DOHH2 (cell line): ENCODE data around the gene CD27.
A peak's percentile ranks its signal among the peaks of the same experiment; 100 is the strongest.

Source experiments
- H3F3A ChIP-seq: fragments of 200-600 bp; sonication (generic), shearing (Covaris generic); 2 replicates; pipeline ENCODE4 v1.6.0; 2016; ENCODE audit warnings: antibody characterized with exemption, mild to moderate bottlenecking; ENCODE audit not compliant: control insufficient read depth, insufficient read depth
- H3K27ac ChIP-seq: fragments of 200-600 bp; sonication (generic); 2 replicates; pipeline ENCODE4 v1.5.1; 2014; ENCODE audit warnings: low read depth, mild to moderate bottlenecking, low read length, moderate library complexity
- H3K27me3 ChIP-seq: fragments of 200-600 bp; sonication (generic); 2 replicates; pipeline ENCODE4 v1.6.1; 2014; ENCODE audit warnings: mild to moderate bottlenecking, low read length, mixed read lengths; ENCODE audit not compliant: control insufficient read depth
- H3K36me3 ChIP-seq: fragments of 200-600 bp; sonication (generic); 2 replicates; pipeline ENCODE4 v1.6.1; 2014; ENCODE audit warnings: mild to moderate bottlenecking, low read length, moderate library complexity, mixed read lengths; ENCODE audit not compliant: control insufficient read depth
- H3K4me1 ChIP-seq: fragments of 200-600 bp; sonication (generic); 2 replicates; pipeline ENCODE4 v1.6.1; 2014; ENCODE audit warnings: mild to moderate bottlenecking, low read length, mixed read lengths; ENCODE audit not compliant: control insufficient read depth
- H3K4me2 ChIP-seq: fragments of 200-600 bp; sonication (generic); 2 replicates; pipeline ENCODE4 v1.6.0; 2014; ENCODE audit warnings: mild to moderate bottlenecking, low read length, moderate library complexity
- H3K4me3 ChIP-seq: fragments of 200-600 bp; sonication (generic); 2 replicates; pipeline ENCODE4 v1.5.1; 2014; ENCODE audit warnings: mild to moderate bottlenecking, low read length, mixed read lengths
- H3K79me2 ChIP-seq: fragments of 200-600 bp; sonication (generic); 2 replicates; pipeline ENCODE4 v1.6.1; 2014; ENCODE audit warnings: mild to moderate bottlenecking, low read length, mixed read lengths; ENCODE audit not compliant: control insufficient read depth
- H3K9me2 ChIP-seq: fragments of 200-600 bp; sonication (generic); replicated peaks from 2 replicates; pipeline ENCODE4 v1.6.1; 2014; ENCODE audit warnings: mild to moderate bottlenecking, low read length, mixed read lengths; ENCODE audit not compliant: control insufficient read depth
- H3K9me3 ChIP-seq: fragments of 200-600 bp; sonication (generic); 2 replicates; pipeline ENCODE4 v1.6.1; 2014; ENCODE audit warnings: antibody characterized with exemption, low read length, mixed read lengths; ENCODE audit not compliant: control insufficient read depth, insufficient read depth
- H4K20me1 ChIP-seq: fragments of 200-600 bp; sonication (generic); 2 replicates; pipeline ENCODE4 v1.6.0; 2014; ENCODE audit warnings: low read depth, mild to moderate bottlenecking, antibody characterized with exemption, low read length, moderate library complexity; ENCODE audit not compliant: control insufficient read depth, insufficient read depth
- EZH2phosphoT487 ChIP-seq: fragments of 200-600 bp; sonication (generic); IDR thresholded peaks from 2 replicates; pipeline ENCODE4 v1.6.1; 2017; ENCODE audit warnings: borderline replicate concordance, mild to moderate bottlenecking, antibody characterized with exemption, low read length, moderate library complexity, mixed read lengths
- TF ChIP-seq, protein P1 (sequence below): fragments of 200-600 bp; sonication (generic); IDR thresholded peaks from one replicate; pipeline ENCODE4 v1.5.1; 2014; ENCODE audit warnings: antibody characterized with exemption, mild to moderate bottlenecking, low read depth, low read length; ENCODE audit not compliant: poor library complexity, severe bottlenecking

The CD27 gene

DNA sequence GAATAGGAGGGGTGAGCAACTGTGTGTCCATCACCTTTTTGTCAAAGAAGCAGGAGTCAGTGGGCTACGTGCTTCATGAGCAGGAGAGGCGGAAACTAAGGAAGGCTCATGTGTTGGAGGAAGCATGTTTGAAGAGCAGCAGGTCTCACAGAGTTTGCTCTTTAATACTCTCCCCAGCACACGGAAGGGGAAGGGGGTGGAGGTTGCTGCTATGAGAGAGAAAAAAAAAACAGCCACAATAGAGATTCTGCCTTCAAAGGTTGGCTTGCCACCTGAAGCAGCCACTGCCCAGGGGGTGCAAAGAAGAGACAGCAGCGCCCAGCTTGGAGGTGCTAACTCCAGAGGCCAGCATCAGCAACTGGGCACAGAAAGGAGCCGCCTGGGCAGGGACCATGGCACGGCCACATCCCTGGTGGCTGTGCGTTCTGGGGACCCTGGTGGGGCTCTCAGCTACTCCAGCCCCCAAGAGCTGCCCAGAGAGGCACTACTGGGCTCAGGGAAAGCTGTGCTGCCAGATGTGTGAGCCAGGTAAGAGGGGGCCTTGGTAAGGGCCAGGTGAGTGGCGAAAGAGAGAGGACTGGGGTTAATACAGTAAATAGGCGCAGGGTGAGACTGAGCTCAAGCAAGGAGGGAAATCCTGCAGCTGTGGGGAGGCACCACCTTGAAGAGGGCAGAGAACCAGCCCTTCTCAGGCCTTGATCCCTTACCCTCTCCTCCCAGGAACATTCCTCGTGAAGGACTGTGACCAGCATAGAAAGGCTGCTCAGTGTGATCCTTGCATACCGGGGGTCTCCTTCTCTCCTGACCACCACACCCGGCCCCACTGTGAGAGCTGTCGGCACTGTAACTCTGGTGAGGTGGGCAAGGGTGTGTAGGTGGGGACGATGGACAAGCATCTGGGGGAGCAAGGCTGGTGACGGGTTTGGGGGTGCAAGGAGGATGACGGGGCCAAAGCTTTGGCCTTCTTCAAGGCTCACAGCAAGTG, at the start of gene CD27:
TSS of gene CD27 (plus strand) at position 252 of the 985 bp plus-strand sequence. CDS start at position 393, 141 bp downstream.
- Histone ChIP-seq H3K79me2 (peaks cover 39% of the 10 kb centered on the region), H3K9me3 (no peaks in the 10 kb centered on the region), H3K4me3 (peak within 1 kb of the TSS; percentile 90), H3F3A (peaks cover 41% of the 10 kb centered on the region), H3K9me2 (no peaks in the 10 kb centered on the region), H3K4me2 (peak within 1 kb of the TSS; percentile 92), H3K27me3 (no peaks in the 10 kb centered on the region), H3K36me3 (peaks cover 30% of the 10 kb centered on the region), H3K4me1 (peaks cover 67% of the 10 kb centered on the region), H4K20me1 (no peaks in the 10 kb centered on the region), H3K27ac (peak within 1 kb of the TSS; percentile 92)
- TF ChIP-seq, protein P1, sequence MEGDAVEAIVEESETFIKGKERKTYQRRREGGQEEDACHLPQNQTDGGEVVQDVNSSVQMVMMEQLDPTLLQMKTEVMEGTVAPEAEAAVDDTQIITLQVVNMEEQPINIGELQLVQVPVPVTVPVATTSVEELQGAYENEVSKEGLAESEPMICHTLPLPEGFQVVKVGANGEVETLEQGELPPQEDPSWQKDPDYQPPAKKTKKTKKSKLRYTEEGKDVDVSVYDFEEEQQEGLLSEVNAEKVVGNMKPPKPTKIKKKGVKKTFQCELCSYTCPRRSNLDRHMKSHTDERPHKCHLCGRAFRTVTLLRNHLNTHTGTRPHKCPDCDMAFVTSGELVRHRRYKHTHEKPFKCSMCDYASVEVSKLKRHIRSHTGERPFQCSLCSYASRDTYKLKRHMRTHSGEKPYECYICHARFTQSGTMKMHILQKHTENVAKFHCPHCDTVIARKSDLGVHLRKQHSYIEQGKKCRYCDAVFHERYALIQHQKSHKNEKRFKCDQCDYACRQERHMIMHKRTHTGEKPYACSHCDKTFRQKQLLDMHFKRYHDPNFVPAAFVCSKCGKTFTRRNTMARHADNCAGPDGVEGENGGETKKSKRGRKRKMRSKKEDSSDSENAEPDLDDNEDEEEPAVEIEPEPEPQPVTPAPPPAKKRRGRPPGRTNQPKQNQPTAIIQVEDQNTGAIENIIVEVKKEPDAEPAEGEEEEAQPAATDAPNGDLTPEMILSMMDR: no peak
- no peak for TF ChIP-seq EZH2phosphoT487

DNA sequence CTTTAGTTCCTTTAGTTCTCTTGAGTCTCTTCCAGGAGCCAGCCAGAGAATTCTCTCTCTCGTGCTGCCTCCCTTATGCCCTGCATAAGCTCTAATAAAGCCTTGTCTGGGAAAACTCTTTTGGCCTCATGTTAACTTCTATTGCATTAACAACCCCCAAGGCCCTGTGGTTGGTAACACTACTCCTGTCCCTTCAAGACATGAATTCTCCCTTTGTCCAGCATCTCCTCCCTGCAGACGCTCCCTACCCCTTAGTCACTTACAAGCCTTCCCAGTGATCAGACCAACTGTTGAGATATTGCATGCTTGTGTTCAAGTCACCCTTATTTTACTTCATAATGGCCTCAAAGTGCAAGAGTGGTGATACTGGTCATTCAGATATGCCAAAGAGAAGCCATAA, 48.7 kb upstream of the CD27 start:
- no peaks in the 10 kb centered on the region for H4K20me1 ChIP-seq
- 0 out of 2 replicates have a peak, but pooled peaks cover 5% of the 10 kb centered on the region for H3K27me3 ChIP-seq
- no peak overlapping the region for H3K4me2 ChIP-seq
- H3F3A ChIP-seq: no peaks in the 10 kb centered on the region
- no peak overlapping the region for H3K4me3 ChIP-seq
- no peak for TF ChIP-seq EZH2phosphoT487
- TF ChIP-seq, protein P1: no peak
- no peaks in the 10 kb centered on the region for H3K79me2 ChIP-seq
- no peaks in the 10 kb centered on the region for H3K36me3 ChIP-seq
- H3K4me1 ChIP-seq: no peaks in the 10 kb centered on the region
- no peak overlapping the region for H3K27ac ChIP-seq
- H3K9me2 ChIP-seq: no peaks in the 10 kb centered on the region
- no peaks in the 10 kb centered on the region for H3K9me3 ChIP-seq

DNA sequence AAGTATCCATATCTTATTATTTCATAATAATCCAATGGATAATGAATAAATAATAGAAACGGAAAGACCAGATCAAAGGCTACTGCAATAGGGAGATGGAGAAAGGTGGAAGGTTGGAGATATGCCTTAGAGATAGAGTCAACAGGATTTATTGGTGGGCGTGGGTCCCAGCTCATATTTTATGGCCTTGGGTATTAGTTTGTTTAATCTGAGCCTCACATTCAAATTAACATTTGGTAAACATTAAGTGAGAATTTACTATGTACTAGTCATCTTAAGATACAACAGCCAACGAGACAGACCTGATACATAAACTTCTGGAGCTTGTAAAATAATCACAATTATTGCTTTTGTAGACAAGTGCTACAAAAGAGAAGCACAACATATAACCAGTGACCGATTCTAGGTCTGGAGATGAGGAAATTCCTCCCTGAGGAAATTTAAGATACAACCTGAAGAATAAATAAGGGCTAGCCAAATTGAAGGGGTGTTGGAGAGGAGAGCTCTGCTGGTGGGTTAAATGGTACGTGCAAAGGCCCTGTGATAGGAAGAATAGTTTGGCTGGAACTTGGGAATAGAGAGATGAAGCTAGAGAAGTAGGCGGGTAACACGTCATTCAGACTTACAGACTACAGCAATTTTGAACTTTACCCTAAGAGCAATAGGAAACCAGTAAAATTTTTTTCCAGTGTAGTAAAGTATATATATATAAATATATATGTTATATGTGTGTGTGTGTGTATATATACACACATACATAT, 44.7 kb upstream of the CD27 start:
- no peaks in the 10 kb centered on the region for H3K9me2 ChIP-seq
- H3K4me3 ChIP-seq: no peak overlapping the region
- no peaks in the 10 kb centered on the region for H3F3A ChIP-seq
- no peaks in the 10 kb centered on the region for H4K20me1 ChIP-seq
- peaks cover 9% of the 10 kb centered on the region; the same call in 1 of the 2 replicates for H3K27me3 ChIP-seq
- no peaks in the 10 kb centered on the region for H3K4me1 ChIP-seq
- no peaks in the 10 kb centered on the region for H3K79me2 ChIP-seq
- no peak for TF ChIP-seq EZH2phosphoT487
- TF ChIP-seq, protein P1: no peak
- H3K9me3 ChIP-seq: no peaks in the 10 kb centered on the region
- no peak overlapping the region for H3K4me2 ChIP-seq
- H3K36me3 ChIP-seq: no peaks in the 10 kb centered on the region
- no peak overlapping the region for H3K27ac ChIP-seq
